H9 (cell line): ENCODE data around the gene HSPA12A. TPM values are rescaled to one million over a fixed set of nuclear protein-coding genes. Genes with fewer than 3 reads are reported as not detected.

Source experiments
- DNase-seq: peaks from one replicate; pipeline ENCODE4 v3.0.0-alpha.2; 2017
- H2AFZ ChIP-seq: one replicate; pipeline ENCODE4 v1.6.1; 2013; ENCODE audit warnings: mild to moderate bottlenecking, low read length, control low read depth, moderate library complexity
- H2AK5ac ChIP-seq: 2 replicates; pipeline ENCODE4 v1.6.1; 2013; ENCODE audit warnings: low read length, control low read depth, mixed read lengths; ENCODE audit not compliant: insufficient read length
- H2BK120ac ChIP-seq: one replicate; pipeline ENCODE4 v1.6.1; 2013; ENCODE audit warnings: low read depth, mild to moderate bottlenecking, low read length, control low read depth, inconsistent platforms; ENCODE audit not compliant: poor library complexity, severe bottlenecking
- H2BK12ac ChIP-seq: 2 replicates; pipeline ENCODE4 v1.6.1; 2013; ENCODE audit warnings: low read length, control low read depth, mixed read lengths, low read depth; ENCODE audit not compliant: insufficient read length
- H2BK15ac ChIP-seq: 2 replicates; pipeline ENCODE4 v1.6.1; 2013; ENCODE audit warnings: low read depth, low read length, control low read depth
- H2BK20ac ChIP-seq: one replicate; pipeline ENCODE4 v1.6.1; 2013; ENCODE audit warnings: low read depth, mild to moderate bottlenecking, low read length, control low read depth, inconsistent platforms; ENCODE audit not compliant: poor library complexity, severe bottlenecking
- H2BK5ac ChIP-seq: 2 replicates; pipeline ENCODE4 v1.6.1; 2013; ENCODE audit warnings: low read length, control low read depth, mixed read lengths; ENCODE audit not compliant: insufficient read length
- H3K14ac ChIP-seq: 2 replicates; pipeline ENCODE4 v1.6.1; 2013; ENCODE audit warnings: low read length, control low read depth; ENCODE audit not compliant: insufficient read depth
- H3K18ac ChIP-seq: 2 replicates; pipeline ENCODE4 v1.6.1; 2013; ENCODE audit warnings: low read depth, mild to moderate bottlenecking, mixed read lengths, low read length, control low read depth; ENCODE audit not compliant: insufficient read length
- H3K23ac ChIP-seq: 2 replicates; pipeline ENCODE4 v1.6.1; 2013; ENCODE audit warnings: low read length, control low read depth, mixed read lengths, low read depth; ENCODE audit not compliant: insufficient read length
- H3K23me2 ChIP-seq: 2 replicates; pipeline ENCODE4 v1.6.1; 2013; ENCODE audit warnings: low read depth, mild to moderate bottlenecking, mixed read lengths, low read length, control low read depth; ENCODE audit not compliant: insufficient read length, poor library complexity, severe bottlenecking
- H3K27ac ChIP-seq: 2 replicates; pipeline ENCODE4 v1.5.1; 2013; ENCODE audit warnings: low read length, control low read depth, mixed read lengths, low read depth; ENCODE audit not compliant: insufficient read length
- H3K27me3 ChIP-seq: 2 replicates; pipeline ENCODE4 v1.6.1; 2013; ENCODE audit warnings: low read length, control low read depth, inconsistent platforms; ENCODE audit not compliant: insufficient read depth
- H3K4ac ChIP-seq: 2 replicates; pipeline ENCODE4 v1.6.1; 2013; ENCODE audit warnings: low read depth, mild to moderate bottlenecking, control low read depth, inconsistent platforms, low read length, moderate library complexity
- H3K4me1 ChIP-seq: 2 replicates; pipeline ENCODE4 v1.6.1; 2013; ENCODE audit warnings: low read length, control low read depth, inconsistent platforms; ENCODE audit not compliant: insufficient read depth
- H3K4me2 ChIP-seq: 2 replicates; pipeline ENCODE4 v1.6.1; 2013; ENCODE audit warnings: low read length, control low read depth, mixed read lengths; ENCODE audit not compliant: insufficient read length, insufficient read depth
- H3K56ac ChIP-seq: 2 replicates; pipeline ENCODE4 v1.6.1; 2013; ENCODE audit warnings: low read depth, mild to moderate bottlenecking, mixed read lengths, low read length, control low read depth; ENCODE audit not compliant: insufficient read length
- H3K79me1 ChIP-seq: 2 replicates; pipeline ENCODE4 v1.6.1; 2013; ENCODE audit warnings: low read depth, mild to moderate bottlenecking, moderate library complexity, low read length, control low read depth, inconsistent platforms; ENCODE audit not compliant: insufficient read depth, poor library complexity, severe bottlenecking
- H3K79me2 ChIP-seq: 2 replicates; pipeline ENCODE4 v1.6.1; 2013; ENCODE audit warnings: low read length, control low read depth, inconsistent platforms; ENCODE audit not compliant: insufficient read depth
- H3K9ac ChIP-seq: 2 replicates; pipeline ENCODE4 v1.6.1; 2013; ENCODE audit warnings: low read length, control low read depth, mixed read lengths; ENCODE audit not compliant: insufficient read length; ENCODE audit errors: extremely low read depth
- H3K9me3 ChIP-seq: one replicate; pipeline ENCODE4 v1.6.1; 2013; ENCODE audit warnings: low read depth, low read length, inconsistent platforms; ENCODE audit not compliant: control insufficient read depth
- H3T11ph ChIP-seq: one replicate; pipeline ENCODE4 v1.6.1; 2013; ENCODE audit warnings: mild to moderate bottlenecking, low read length, control low read depth, inconsistent platforms
- H4K20me1 ChIP-seq: one replicate; pipeline ENCODE4 v1.6.1; 2013; ENCODE audit not compliant: control insufficient read depth, insufficient read length, insufficient read depth
- H4K5ac ChIP-seq: 2 replicates; pipeline ENCODE4 v1.6.1; 2013; ENCODE audit warnings: low read depth, mild to moderate bottlenecking, mixed read lengths, low read length, control low read depth; ENCODE audit not compliant: insufficient read length
- H4K8ac ChIP-seq: replicated peaks from 2 replicates; pipeline ENCODE4 v1.6.1; 2013; ENCODE audit warnings: low read length, control low read depth, mixed read lengths, low read depth; ENCODE audit not compliant: insufficient read length
- H4K91ac ChIP-seq: 2 replicates; pipeline ENCODE4 v1.6.1; 2013; ENCODE audit warnings: low read depth, mild to moderate bottlenecking, moderate library complexity, mixed read lengths, low read length, control low read depth; ENCODE audit not compliant: insufficient read length
- H3K27ac Mint-ChIP-seq, 3 experiments: 2 replicates in 2 of 3; 3 replicates in 1 of 3; pipeline ENCODE4 v1.8.0; 2020 to 2021; ENCODE audit warnings: mixed read lengths in 3 of 3, mild to moderate bottlenecking in 1 of 3, moderate library complexity in 1 of 3
- H3K27me3 Mint-ChIP-seq: 2 replicates; pipeline ENCODE4 v1.8.0; 2021; ENCODE audit warnings: low read depth, mild to moderate bottlenecking, moderate library complexity, mixed read lengths
- H3K36me3 Mint-ChIP-seq, 3 experiments: 2 replicates in 2 of 3; 3 replicates in 1 of 3; pipeline ENCODE4 v1.8.0; 2020 to 2021; ENCODE audit warnings: low read depth in 3 of 3, mixed read lengths in 3 of 3; ENCODE audit not compliant: insufficient read depth in 1 of 3
- H3K4me1 Mint-ChIP-seq, 2 experiments: 2 replicates each; pipeline ENCODE4 v1.8.0; 2020; ENCODE audit warnings: mixed read lengths in 2 of 2
- H3K4me3 Mint-ChIP-seq, 2 experiments: 2 replicates in 1 of 2; 3 replicates in 1 of 2; pipeline ENCODE4 v1.8.0; 2020 to 2021; ENCODE audit warnings: mild to moderate bottlenecking in 2 of 2, mixed read lengths in 2 of 2, moderate library complexity in 1 of 2
- H3K9me3 Mint-ChIP-seq, 2 experiments: 2 replicates in 1 of 2; 3 replicates in 1 of 2; pipeline ENCODE4 v1.8.0; 2020; ENCODE audit warnings: mild to moderate bottlenecking in 2 of 2, mixed read lengths in 2 of 2, moderate library complexity in 1 of 2
- WGBS: extraction: QIAGEN DNeasy Blood & Tissue Kit; methylation state at CpG from one replicate; pipeline ENCODE4 v1.1.7; 2013; ENCODE audit warnings: missing lambda C conversion rate, low lambda C conversion rate, mixed read lengths; ENCODE audit not compliant: insufficient read length; ENCODE audit errors: extremely low coverage; 5-methylcytosine and 5-hydroxymethylcytosine counted together
- total RNA-seq: library from RNA; stranded (reverse); gene quantifications from 2 replicates; pipeline ENCODE4 v1.2.1, GENCODE V29; 2021
- TF ChIP-seq, protein P1 (sequence below): fragments of 200-600 bp; sonication (generic); conservative IDR thresholded peaks from 3 replicates; pipeline ENCODE4 v1.8.0; 2021; ENCODE audit warnings: antibody characterized with exemption, mild to moderate bottlenecking

The HSPA12A gene
- total RNA-seq, 1 experiment from 2014 or later = 3.2 TPM

DNA sequence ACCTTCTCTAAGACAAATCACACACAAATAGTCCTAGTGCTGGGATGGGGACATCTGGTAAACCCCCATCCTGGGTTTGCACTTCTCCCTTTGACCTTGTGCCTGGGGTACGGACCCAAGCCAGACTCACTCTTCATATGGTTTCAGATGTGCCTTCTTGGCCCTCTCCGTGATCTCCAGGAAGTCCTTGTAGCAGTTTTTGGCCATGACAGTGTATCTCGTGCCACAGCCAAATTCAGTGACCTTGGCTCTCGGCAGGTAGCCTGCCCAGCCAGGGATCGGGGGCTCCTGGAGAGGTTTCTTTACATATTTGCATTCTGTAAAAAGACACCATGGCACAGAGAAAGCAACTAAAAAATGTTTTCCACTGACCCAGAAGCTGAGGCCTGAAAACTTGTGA, 77.7 kb downstream of the HSPA12A start:
- Histone ChIP-seq H3K79me1 (no peaks in the 10 kb centered on the region), H3K79me2 (0 out of 2 replicates have a peak, but pooled peaks cover 2% of the 10 kb centered on the region), H2BK120ac (no peak overlapping the region), H2BK12ac (no peak overlapping the region), H3K56ac (no peak overlapping the region), H3K9me3 (no peaks in the 10 kb centered on the region), H3K9ac (no peak overlapping the region), H3K4me2 (no peak overlapping the region), H3K27ac (no peak overlapping the region), H3K27me3 (no peaks in the 10 kb centered on the region), H3K4ac (no peak overlapping the region), H4K8ac (no peak overlapping the region), H4K5ac (no peak overlapping the region), H3K23ac (no peak overlapping the region), H3T11ph (no peak overlapping the region), H2AFZ (no peak overlapping the region), H3K18ac (no peak overlapping the region), H3K4me1 (peaks cover 5% of the 10 kb centered on the region; the same call in 1 of the 2 replicates), H2AK5ac (no peak overlapping the region), H2BK15ac (no peak overlapping the region), H4K91ac (no peak overlapping the region), H2BK5ac (no peak overlapping the region), H4K20me1 (no peaks in the 10 kb centered on the region), H3K23me2 (peaks cover 8% of the 10 kb centered on the region), H3K14ac (no peak overlapping the region), H2BK20ac (no peak overlapping the region)
- Mint-ChIP-seq H3K27me3 (no peaks in the 10 kb centered on the region), H3K36me3 (peaks cover 11 to 50% (median 44%) of the 10 kb centered on the region in 3 experiments; a peak in 6 of 7 replicates), H3K9me3 (no peaks in the 10 kb centered on the region), H3K27ac (no peak overlapping the region; a peak in 1 of 7 replicates), H3K4me1 (peaks cover 7 to 12% of the 10 kb centered on the region in 2 experiments), H3K4me3 (no peak overlapping the region)
- TF ChIP-seq, protein P1, sequence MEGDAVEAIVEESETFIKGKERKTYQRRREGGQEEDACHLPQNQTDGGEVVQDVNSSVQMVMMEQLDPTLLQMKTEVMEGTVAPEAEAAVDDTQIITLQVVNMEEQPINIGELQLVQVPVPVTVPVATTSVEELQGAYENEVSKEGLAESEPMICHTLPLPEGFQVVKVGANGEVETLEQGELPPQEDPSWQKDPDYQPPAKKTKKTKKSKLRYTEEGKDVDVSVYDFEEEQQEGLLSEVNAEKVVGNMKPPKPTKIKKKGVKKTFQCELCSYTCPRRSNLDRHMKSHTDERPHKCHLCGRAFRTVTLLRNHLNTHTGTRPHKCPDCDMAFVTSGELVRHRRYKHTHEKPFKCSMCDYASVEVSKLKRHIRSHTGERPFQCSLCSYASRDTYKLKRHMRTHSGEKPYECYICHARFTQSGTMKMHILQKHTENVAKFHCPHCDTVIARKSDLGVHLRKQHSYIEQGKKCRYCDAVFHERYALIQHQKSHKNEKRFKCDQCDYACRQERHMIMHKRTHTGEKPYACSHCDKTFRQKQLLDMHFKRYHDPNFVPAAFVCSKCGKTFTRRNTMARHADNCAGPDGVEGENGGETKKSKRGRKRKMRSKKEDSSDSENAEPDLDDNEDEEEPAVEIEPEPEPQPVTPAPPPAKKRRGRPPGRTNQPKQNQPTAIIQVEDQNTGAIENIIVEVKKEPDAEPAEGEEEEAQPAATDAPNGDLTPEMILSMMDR = no peak
- no CpG with 5 or more reads among the region's 5 CpGs for WGBS
- DNase-seq = peak; percentile 19
